Fibroblast of lung (primary cell): ENCODE results near the gene KIAA1671. TPM values are rescaled to one million over a fixed set of nuclear protein-coding genes. Genes with fewer than 3 reads are reported as not detected.
A peak's percentile ranks its signal among the peaks of the same experiment; 100 is the strongest.
"Not testable (repeated sequence)": the region's sequence is repeated elsewhere in the genome, so short reads cannot be mapped to it uniquely, and the experiment has no call there.

Experiments used
- DNase-seq, 2 donors: peaks; one replicate each; pipeline versions ENCODE4 v3.0.0 to v3.0.0-alpha.2; 2010; ENCODE audit warnings: low read depth in 2 of 2
- H2AFZ ChIP-seq: 2 replicates; pipeline ENCODE4 v1.5.1; 2012; ENCODE audit warnings: low read length, control low read depth, inconsistent platforms
- H3K27ac ChIP-seq: 2 replicates; pipeline ENCODE4 v1.5.1; 2011; ENCODE audit warnings: low read length, control low read depth; ENCODE audit not compliant: insufficient read depth
- H3K27me3 ChIP-seq: 2 replicates; pipeline ENCODE4 v1.5.1; 2011; ENCODE audit warnings: mild to moderate bottlenecking, low read length; ENCODE audit not compliant: control insufficient read depth, insufficient read depth
- H3K36me3 ChIP-seq: 2 replicates; pipeline ENCODE4 v1.5.1; 2011; ENCODE audit warnings: low read length; ENCODE audit not compliant: control insufficient read depth, insufficient read depth
- H3K4me1 ChIP-seq: 2 replicates; pipeline ENCODE4 v1.5.1; 2011; ENCODE audit warnings: low read length; ENCODE audit not compliant: control insufficient read depth, insufficient read depth; ENCODE audit errors: extremely low read depth
- H3K4me2 ChIP-seq: 2 replicates; pipeline ENCODE4 v1.5.1; 2011; ENCODE audit warnings: low read length, control low read depth; ENCODE audit not compliant: insufficient read depth; ENCODE audit errors: extremely low read depth
- H3K4me3 ChIP-seq, 4 experiments: fragments of 200-600 bp in 1 of 4; sonication (generic) in 1 of 4; replicated peaks in 1 of 4; 2 replicates each; pipeline ENCODE4 v1.5.1; 2011 to 2016; ENCODE audit warnings: low read length in 4 of 4, low read depth in 3 of 4, mild to moderate bottlenecking in 3 of 4, control low read depth in 2 of 4, inconsistent platforms in 1 of 4, mixed read lengths in 1 of 4; ENCODE audit not compliant: insufficient read depth in 1 of 4; ENCODE audit errors: control extremely low read depth in 1 of 4
- H3K79me2 ChIP-seq: 2 replicates; pipeline ENCODE4 v1.5.1; 2012; ENCODE audit warnings: mild to moderate bottlenecking, low read length, inconsistent platforms; ENCODE audit not compliant: control insufficient read depth, insufficient read depth
- H3K9ac ChIP-seq: 2 replicates; pipeline ENCODE4 v1.5.1; 2011; ENCODE audit warnings: mild to moderate bottlenecking, low read length, control low read depth; ENCODE audit not compliant: insufficient read depth
- H3K9me3 ChIP-seq: 2 replicates; pipeline ENCODE4 v1.5.1; 2012; ENCODE audit warnings: low read depth, low read length; ENCODE audit not compliant: control insufficient read depth, insufficient read depth
- H4K20me1 ChIP-seq: 2 replicates; pipeline ENCODE4 v1.5.1; 2011; ENCODE audit warnings: low read length; ENCODE audit not compliant: control insufficient read depth, insufficient read depth; ENCODE audit errors: extremely low read depth
- EZH2 ChIP-seq: IDR thresholded peaks from 2 replicates; pipeline ENCODE4 v1.5.1; 2012; ENCODE audit warnings: low read length, control low read depth, mild to moderate bottlenecking; ENCODE audit errors: missing control alignments
- polyA minus RNA-seq: library from RNA; depleted of rRNA, polyadenylated mRNA; stranded (reverse); fragments of >200 nt; gene quantifications from 2 replicates; pipeline ENCODE4 v1.2.3, GENCODE V29; 2011; ENCODE audit warnings: low replicate concordance
- polyA plus RNA-seq, 2 donors: library from polyadenylated mRNA; depleted of rRNA in 1 of 2; stranded (reverse) in 1 of 2; unstranded in 1 of 2; fragments of >200 nt; gene quantifications; 2 replicates each; pipeline ENCODE4 v1.2.1, GENCODE V29; 2011 to 2012; ENCODE audit warnings: missing spikeins in 1 of 2
- total RNA-seq: library from RNA; depleted of rRNA; stranded (reverse); fragments of >200 nt; gene quantifications from 2 replicates; pipeline ENCODE4 v1.2.1, GENCODE V29; 2014
- TF ChIP-seq, protein P1 (sequence below), 2 donors: IDR thresholded peaks in 1 of 2; conservative IDR thresholded peaks in 1 of 2; 1 replicate in 1 of 2; 2 replicates in 1 of 2; pipeline ENCODE4 v1.5.1; 2011 to 2012; ENCODE audit warnings: low read length in 2 of 2, control low read depth in 1 of 2, inconsistent platforms in 1 of 2, low read depth in 1 of 2, mild to moderate bottlenecking in 1 of 2

KIAA1671 gene
- total RNA-seq, result 0.77 and 1.3 TPM in 2 replicates
- polyA plus RNA-seq, result 0.34 and 0.69 TPM in 2 replicates
- 0.40 and 0.60 TPM in 2 replicates for polyA plus RNA-seq (2012)
- 0.74 and 1.1 TPM in 2 replicates for polyA minus RNA-seq

DNA sequence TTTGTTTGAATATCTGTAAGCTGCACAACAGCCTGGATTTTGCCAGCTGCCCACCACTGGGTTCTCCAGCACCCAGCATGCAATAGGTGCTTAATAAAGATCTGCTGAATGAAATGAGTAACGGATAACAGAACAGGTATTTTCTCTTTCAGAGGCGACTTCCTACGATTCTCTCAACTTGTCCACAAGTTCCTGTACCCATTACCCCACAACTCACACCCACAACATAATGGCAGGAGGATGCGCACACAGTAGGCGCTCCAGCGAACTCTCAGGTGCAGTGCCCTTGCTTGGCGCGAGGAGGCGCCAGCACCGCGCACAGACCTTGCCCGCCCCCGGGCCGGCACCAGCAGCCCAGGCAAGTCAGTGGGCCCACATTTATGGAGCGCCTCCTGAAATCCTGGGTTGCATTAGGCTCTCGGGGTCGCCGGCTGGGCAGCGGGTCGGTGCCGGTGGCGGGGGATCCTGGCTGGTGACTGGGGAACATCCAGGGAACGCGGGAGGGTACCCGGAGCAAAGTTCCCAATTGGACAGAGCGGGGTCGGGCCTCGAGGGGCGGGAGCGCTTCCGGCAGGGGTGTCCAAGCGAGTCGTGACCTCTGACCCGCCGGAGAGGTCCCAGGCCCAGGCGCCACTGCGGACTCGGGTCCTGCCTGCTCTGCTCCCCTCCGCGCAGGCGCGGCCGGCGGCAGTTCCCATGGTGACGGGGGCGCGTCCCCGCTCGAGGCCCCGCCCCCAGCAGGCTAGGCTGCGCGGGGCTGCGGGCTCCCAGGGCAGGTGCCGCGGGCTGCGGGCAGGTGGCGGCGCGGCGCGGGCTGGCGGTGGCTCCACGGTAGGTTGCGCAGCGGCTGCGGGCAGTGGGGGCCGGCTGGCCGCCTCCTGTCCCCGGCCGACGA, at the start of gene KIAA1671:
Gene KIAA1671 (plus strand): TSS at position 775 of the 895 bp plus-strand sequence. CDS start 75,284 bp downstream, outside the sequence.
- Histone ChIP-seq H3K9me3 (no peaks in the 10 kb centered on the region), H3K9ac (peak within 1 kb of the TSS; percentile 52), H3K27ac (no peak within 1 kb of the TSS), H3K4me3 (peak within 1 kb of the TSS; percentile 42 to 66 (median 52)), H3K4me1 (peaks cover 2% of the 10 kb centered on the region), H3K27me3 (peaks cover 3% of the 10 kb centered on the region), H3K36me3 (no peaks in the 10 kb centered on the region), H3K79me2 (no peaks in the 10 kb centered on the region), H4K20me1 (no peaks in the 10 kb centered on the region), H2AFZ (peak within 1 kb of the TSS; percentile 88), H3K4me2 (peak within 1 kb of the TSS; percentile 95)
- TF ChIP-seq, protein P1, sequence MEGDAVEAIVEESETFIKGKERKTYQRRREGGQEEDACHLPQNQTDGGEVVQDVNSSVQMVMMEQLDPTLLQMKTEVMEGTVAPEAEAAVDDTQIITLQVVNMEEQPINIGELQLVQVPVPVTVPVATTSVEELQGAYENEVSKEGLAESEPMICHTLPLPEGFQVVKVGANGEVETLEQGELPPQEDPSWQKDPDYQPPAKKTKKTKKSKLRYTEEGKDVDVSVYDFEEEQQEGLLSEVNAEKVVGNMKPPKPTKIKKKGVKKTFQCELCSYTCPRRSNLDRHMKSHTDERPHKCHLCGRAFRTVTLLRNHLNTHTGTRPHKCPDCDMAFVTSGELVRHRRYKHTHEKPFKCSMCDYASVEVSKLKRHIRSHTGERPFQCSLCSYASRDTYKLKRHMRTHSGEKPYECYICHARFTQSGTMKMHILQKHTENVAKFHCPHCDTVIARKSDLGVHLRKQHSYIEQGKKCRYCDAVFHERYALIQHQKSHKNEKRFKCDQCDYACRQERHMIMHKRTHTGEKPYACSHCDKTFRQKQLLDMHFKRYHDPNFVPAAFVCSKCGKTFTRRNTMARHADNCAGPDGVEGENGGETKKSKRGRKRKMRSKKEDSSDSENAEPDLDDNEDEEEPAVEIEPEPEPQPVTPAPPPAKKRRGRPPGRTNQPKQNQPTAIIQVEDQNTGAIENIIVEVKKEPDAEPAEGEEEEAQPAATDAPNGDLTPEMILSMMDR (conservative IDR thresholded peaks at IDR 0.05 in 1 of 2, IDR thresholded peaks at IDR 0.05 in 1 of 2; ENCODE audit: low read depth in 1 of 2, low read length in 2 of 2), result peak; percentile 89 to 98
- TF ChIP-seq EZH2, result no peak
- peak; percentile 48 for DNase-seq

DNA sequence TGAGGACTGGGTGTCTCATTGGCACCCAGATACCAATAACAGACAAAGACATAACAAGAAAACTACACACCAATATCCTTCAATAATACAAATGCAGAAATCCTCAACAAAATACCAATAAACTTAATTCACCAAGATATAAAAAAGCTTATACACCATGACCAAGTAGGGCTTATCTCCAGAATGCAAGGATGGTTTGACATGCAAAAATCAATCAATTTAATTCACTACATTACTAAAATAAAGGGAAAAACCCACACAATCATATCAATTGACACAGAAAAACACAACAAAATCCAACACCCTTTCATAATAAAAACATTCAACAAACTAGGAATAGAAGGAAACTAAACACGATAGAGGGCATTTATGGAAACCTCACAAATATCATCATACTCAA, 46.6 kb upstream of the KIAA1671 start:
- no peaks in the 10 kb centered on the region for H3K9me3 ChIP-seq
- TF ChIP-seq, protein P1 (conservative IDR thresholded peaks at IDR 0.05 in 1 of 2, IDR thresholded peaks at IDR 0.05 in 1 of 2; ENCODE audit: low read depth in 1 of 2, low read length in 2 of 2), result no peak
- TF ChIP-seq EZH2, result no peak

DNA sequence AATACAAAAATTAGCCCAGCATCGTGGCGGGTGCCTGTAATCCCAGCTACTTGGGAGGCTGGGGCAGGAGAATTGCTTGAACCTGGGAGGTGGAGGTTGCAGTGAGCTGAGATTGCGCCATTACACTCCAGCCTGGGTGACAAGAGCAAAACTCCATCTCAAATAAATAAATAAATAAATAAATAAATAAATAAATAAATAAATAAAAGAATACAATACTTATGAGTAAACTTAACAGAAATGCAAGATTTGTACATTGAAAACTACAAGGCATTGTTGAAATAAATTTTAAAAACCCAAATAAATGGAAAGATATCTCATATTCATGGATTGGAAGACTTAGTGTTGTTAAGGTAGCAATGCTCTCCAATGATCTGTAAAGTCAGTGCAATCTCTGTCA, 45.4 kb upstream of the KIAA1671 start:
- not testable (repeated sequence) for H3K9me3 ChIP-seq, H3K4me1 ChIP-seq, DNase-seq, H2AFZ ChIP-seq, H3K4me3 ChIP-seq, H3K9ac ChIP-seq, H3K4me2 ChIP-seq, H3K36me3 ChIP-seq, H3K27ac ChIP-seq, H3K79me2 ChIP-seq, H4K20me1 ChIP-seq, H3K27me3 ChIP-seq

More for the DNA sequence above, 46.6 kb upstream of the KIAA1671 start:
- Histone ChIP-seq H4K20me1 (no peaks in the 10 kb centered on the region), H3K27ac (no peak overlapping the region), H2AFZ (no peak overlapping the region), H3K4me3 (no peak overlapping the region), H3K9ac (no peak overlapping the region), H3K4me2 (no peak overlapping the region), H3K4me1 (no peaks in the 10 kb centered on the region), H3K27me3 (no peaks in the 10 kb centered on the region), H3K79me2 (no peaks in the 10 kb centered on the region), H3K36me3 (no peaks in the 10 kb centered on the region)
- DNase-seq, result no peak
